ENCODE results near the gene CAPN11.
"Not testable (repeated sequence)": the region's sequence is repeated elsewhere in the genome, so short reads cannot be mapped to it uniquely, and the experiment has no call there.

DNA sequence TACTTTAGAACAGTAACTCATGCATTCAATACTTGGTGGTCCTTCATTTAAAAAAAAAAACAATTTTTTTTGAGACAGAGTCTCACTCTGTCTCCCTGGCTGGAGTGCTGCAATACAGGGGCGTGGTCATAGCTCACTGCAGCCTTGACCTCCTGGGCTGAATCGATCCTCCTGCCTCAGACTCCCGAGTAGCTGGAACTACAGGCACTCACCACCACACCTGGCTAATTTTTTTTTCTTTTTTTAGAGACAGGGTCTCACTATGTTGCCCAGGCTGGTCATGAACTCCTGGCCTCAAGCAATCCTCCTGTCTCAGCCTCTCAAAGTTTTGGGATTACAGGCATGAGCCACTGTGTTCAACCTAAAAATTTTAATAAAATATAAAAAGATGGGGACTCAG is 14.1 kb upstream of the CAPN11 start:
- not testable (repeated sequence) for TF ChIP-seq CTCF (IDR thresholded peaks at IDR 0.05; ENCODE audit: extremely low read depth in 1 of 2, insufficient read depth in 1 of 2, low read depth in 1 of 2, low read length in 2 of 2); POLR2AphosphoS5 (IDR thresholded peaks at IDR 0.05; ENCODE audit: insufficient read depth, low read depth, low read length); POLR2A (IDR thresholded peaks at IDR 0.05; ENCODE audit: low read depth, low read length); EZH2 (IDR thresholded peaks at IDR 0.05; ENCODE audit: borderline replicate concordance, low read depth, low read length, severe bottlenecking); GATA2 (IDR thresholded peaks at IDR 0.05; ENCODE audit: insufficient read depth, insufficient read length, low read depth, low read length); JUN (IDR thresholded peaks at IDR 0.05; ENCODE audit: borderline replicate concordance, insufficient read depth, insufficient read length, low read depth); MYC (IDR thresholded peaks at IDR 0.05; ENCODE audit: low read depth, low read length); FOS (IDR thresholded peaks at IDR 0.05; ENCODE audit: borderline replicate concordance, insufficient read depth, low read length)
- TF ChIP-seq, protein P1, sequence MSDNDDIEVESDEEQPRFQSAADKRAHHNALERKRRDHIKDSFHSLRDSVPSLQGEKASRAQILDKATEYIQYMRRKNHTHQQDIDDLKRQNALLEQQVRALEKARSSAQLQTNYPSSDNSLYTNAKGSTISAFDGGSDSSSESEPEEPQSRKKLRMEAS (IDR thresholded peaks at IDR 0.05; ENCODE audit: insufficient read depth, insufficient read length), result not testable (repeated sequence)

Data from endothelial cell of umbilical vein (primary cell).